Brain microvascular endothelial cell (primary cell): ENCODE results near the gene EIF4A3.
A peak's percentile ranks its signal among the peaks of the same experiment; 100 is the strongest.

ENCODE experiments used
- DNase-seq: peaks from one replicate; pipeline ENCODE4 v3.0.0-alpha.2; 2020
- H3K27ac ChIP-seq: fragments of 250-450 bp; sonication (Bioruptor Pico); 2 replicates; pipeline ENCODE4 v1.5.1; 2020; ENCODE audit warnings: mild to moderate bottlenecking, moderate library complexity
- H3K27me3 ChIP-seq: fragments of 250-450 bp; sonication (Bioruptor Pico); replicated peaks from 2 replicates; pipeline ENCODE4 v1.5.1; 2020; ENCODE audit warnings: mild to moderate bottlenecking
- H3K36me3 ChIP-seq: fragments of 250-450 bp; sonication (Bioruptor Pico); replicated peaks from 2 replicates; pipeline ENCODE4 v1.5.1; 2020; ENCODE audit warnings: mild to moderate bottlenecking
- H3K4me3 ChIP-seq: 2 replicates; pipeline ENCODE4 v1.5.1; 2011; ENCODE audit warnings: low read depth, mild to moderate bottlenecking, control low read depth, low read length, moderate library complexity
- CTCF ChIP-seq: IDR thresholded peaks from 2 replicates; pipeline ENCODE4 v1.5.1; 2011; ENCODE audit warnings: low read depth, mild to moderate bottlenecking, moderate library complexity, low read length, control low read depth, inconsistent platforms; ENCODE audit errors: missing control alignments
- in situ Hi-C: cut with HindIII; loops from 2 replicates; pipeline ENCODE4 v1.10.0; 2017; ENCODE audit warnings: low sequenced_read_pairs, low pct_ligation_motif_present

EIF4A3 gene

GRCh38 chr17:80151333-80151732, 4.4 kb upstream of the EIF4A3 start:
- in situ Hi-C loops: no loop called here
- Histone ChIP-seq H3K36me3 (no peaks in the 10 kb centered on the region), H3K4me3 (no peak overlapping the region), H3K27ac (peak overlapping the region; percentile 37), H3K27me3 (no peaks in the 10 kb centered on the region)
- TF ChIP-seq CTCF: no peak
- peak; percentile 55 for DNase-seq

- no peaks in the 10 kb centered on the region for H3K27me3 ChIP-seq
- DNase-seq: no peak
- peak overlapping the region; percentile 96 for H3K4me3 ChIP-seq
- H3K36me3 ChIP-seq: peaks cover 24% of the 10 kb centered on the region
- no peak for TF ChIP-seq CTCF
- in situ Hi-C loops: no loop called here
- H3K27ac ChIP-seq: peak overlapping the region; percentile 93
These were observed 550 bp downstream of the EIF4A3 start for GRCh38 chr17:80146121-80147034.

DNA sequence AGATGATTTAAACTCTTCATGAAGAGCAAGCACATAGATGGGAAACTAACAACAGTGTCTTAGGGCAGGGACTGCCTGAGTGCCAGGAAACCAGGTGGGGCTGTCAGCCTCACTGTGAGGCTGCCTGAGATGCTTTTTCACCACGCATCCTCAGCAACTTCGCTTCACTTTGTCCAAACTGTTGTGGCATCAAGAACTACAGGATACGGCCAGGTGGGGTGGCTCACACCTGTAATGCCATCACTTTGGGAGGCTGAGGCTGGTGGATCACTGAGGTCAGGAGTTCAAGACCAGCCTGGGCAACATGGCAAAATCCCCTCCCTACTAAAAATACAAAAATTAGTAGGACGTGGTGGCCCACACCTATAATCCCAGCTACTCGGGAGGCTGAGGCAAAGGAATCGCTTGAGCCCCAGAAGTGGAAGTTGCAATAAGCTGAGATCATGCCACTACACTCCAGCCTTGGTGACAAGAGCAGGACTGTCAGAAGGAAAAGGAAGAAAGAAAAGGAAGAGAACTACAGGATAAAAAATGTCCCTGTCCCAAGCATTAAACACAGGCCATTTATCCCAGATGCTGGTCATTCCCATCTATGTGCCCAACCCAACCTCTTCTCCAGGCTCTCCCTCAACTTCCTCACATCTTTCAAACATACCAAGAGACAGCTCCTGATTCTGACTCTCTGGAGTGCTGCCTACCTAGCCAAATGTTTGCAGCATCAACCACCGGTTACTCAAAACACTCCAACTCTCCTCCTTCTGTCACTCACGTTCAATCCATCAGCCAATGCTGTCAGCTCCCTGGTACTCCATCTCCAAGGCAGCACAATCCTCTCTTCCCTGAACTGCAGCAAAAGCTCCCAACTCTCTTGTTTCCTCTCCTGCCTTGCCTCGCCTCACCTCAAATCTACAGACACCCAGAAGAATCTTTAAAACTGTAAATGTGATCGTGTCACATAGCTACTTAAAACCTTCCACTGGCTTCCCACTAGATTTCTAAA, 1.6 kb downstream of the EIF4A3 start:
- no peak for DNase-seq
- no peak overlapping the region for H3K27ac ChIP-seq
- no peak for TF ChIP-seq CTCF
- H3K27me3 ChIP-seq: no peaks in the 10 kb centered on the region
- in situ Hi-C loops: no loop called here
- peak overlapping the region; percentile 96 for H3K4me3 ChIP-seq
- peaks cover 29% of the 10 kb centered on the region for H3K36me3 ChIP-seq

DNA sequence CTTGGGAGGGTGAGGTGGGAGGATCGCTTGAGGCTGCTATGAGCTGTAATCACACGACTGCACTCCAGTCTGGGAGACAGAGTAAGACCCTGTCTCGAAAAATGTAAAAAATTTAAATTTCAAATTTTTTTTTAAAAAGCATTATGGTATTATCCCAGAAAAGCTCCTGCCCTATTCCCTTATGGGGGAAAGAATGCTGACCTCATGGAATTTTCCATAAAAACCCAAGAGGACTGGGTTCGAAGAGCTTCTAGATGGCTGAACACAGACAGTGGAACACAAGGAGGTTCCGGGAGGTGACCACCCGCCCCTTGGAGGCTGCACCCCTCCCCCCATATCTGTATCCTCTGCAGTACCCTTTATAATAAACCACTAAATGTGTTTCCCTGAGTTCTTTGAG, 4.0 kb downstream of the EIF4A3 start:
- Histone ChIP-seq H3K36me3 (peaks cover 52% of the 10 kb centered on the region), H3K27me3 (no peaks in the 10 kb centered on the region), H3K27ac (no peak overlapping the region), H3K4me3 (no peak overlapping the region)
- DNase-seq: no peak
- in situ Hi-C loops: no loop called here
- no peak for TF ChIP-seq CTCF

GRCh38 chr17:80141463-80142165, 5.3 kb downstream of the EIF4A3 start:
- no peak for TF ChIP-seq CTCF
- in situ Hi-C loops: no loop called here
- Histone ChIP-seq H3K36me3 (peaks cover 65% of the 10 kb centered on the region), H3K27me3 (no peaks in the 10 kb centered on the region), H3K4me3 (no peak overlapping the region), H3K27ac (no peak overlapping the region)
- no peak for DNase-seq
